ENCODE measurements around the gene CC2D2B.
"Not testable (repeated sequence)": the region's sequence is repeated elsewhere in the genome, so short reads cannot be mapped to it uniquely, and the experiment has no call there.

The CC2D2B gene

DNA sequence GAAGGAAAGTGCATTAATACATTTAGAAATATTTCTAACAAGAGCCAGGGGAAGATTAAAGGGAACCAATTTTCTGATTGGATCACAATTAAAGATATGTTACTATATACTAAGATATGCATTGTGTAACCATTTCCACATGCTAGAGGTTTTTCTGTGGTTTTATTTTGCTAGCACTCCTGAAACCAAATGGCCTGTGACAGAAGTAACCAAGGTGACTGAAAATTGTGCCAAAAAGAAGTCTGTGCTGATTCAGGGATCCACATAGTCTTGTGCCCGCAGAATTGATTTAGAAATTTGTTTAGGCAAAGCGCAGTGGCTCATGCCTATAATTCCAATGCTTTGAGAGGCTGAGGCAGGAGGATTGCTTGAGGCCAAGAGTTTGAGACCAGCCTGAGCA, 1.8 kb downstream of the CC2D2B start:
- no peak for DNase-seq

GRCh38 chr10:95916039-95916438, 8.3 kb downstream of the CC2D2B start:
- DNase-seq, result not testable (repeated sequence)

DNA sequence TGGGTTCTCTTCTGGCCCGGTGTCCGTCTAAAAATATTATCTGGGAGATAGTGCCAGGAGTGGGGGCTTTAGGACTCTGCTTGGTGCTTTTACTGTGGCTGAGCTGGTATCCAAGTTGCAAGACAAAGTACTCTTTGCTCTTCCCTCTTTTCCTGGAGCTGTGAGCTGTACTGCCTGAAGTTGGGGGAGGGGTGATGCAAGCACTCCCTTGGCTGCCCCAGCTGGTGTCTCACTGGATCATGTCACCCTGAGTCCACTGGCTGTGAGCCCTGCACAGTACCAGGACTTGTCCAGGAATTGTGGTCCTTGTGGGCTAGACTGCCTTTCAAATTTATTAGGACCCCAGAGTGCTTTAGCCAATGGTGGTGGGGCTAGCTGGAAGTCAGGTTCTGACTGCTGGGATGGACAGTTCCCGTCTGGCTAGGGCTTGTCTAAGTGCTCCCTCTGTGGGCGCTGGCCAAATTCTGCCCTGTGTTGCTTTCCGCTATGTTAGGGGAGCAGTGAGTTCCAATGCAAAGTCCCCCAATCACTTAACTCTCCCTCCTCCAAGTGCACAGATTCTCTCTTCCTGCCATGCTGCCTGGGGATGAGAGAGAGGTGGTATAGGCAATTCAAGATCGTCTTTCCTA, 13.1 kb downstream of the CC2D2B start:
- DNase-seq, result no peak

GRCh38 chr10:95925033-95925432, 17.3 kb downstream of the CC2D2B start:
- no peak for DNase-seq

DNA sequence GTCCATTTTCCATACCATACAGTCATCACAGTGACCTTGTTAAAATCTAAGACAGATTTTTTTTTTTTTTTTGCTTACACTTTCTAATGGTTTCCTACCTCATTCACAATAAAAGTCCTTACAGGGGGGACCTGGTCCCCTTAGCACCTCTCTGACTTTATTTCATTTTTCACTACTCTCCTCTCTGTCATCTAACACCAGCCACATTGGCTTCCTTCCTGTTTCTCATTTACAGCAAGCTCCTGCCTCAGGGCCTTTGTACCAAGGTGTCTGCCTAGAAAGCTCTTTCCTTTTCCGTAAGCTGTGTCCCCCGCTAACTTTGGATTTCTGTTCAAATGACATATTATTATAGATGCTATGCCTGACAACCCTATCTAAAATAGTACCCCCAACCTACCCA, 27.7 kb downstream of the CC2D2B start:
- DNase-seq, result no peak

- DNase-seq, result no peak
Observed at GRCh38 chr10:95941115-95941514, 33.3 kb downstream of the CC2D2B start.

DNA sequence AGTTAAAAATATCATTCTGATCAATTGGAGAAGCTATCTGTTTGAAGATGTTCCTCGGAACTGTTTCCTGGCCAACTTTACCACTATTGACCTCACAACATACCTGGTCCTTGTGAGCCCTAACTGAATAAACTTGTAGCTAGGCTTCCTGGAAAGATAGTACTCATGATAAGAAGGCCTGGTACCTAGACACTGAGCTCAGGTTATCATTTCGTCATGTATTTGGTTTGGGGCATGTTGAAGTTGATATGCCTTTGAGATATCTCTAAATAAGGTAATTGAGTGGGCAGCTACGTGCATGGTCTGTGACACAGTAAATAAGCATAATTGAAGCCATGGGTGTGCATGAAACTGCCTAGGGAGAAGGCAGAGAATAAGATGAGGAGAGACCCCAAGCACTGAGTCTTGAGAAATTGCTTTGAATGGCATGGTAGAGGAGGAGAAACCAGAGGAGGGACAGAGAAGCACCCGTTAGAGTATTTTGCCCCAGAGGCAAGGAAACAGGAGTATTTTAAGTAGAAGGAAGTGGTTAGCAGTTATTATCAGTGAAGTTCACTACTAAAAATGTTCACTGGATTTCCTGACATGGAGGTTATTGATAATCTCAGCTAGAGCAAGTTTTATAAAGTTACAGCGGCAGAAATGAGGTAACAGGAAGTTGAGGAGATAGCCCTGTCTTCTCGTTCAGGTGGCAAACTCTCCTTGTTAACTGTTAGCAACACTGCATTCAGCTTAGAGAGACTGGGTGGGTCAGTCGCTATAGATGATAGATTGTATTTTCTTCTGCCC, 55.6 kb downstream of the CC2D2B start:
- no peak for DNase-seq

GRCh38 chr10:95963991-95964389, 56.2 kb downstream of the CC2D2B start:
- DNase-seq, result no peak

- no peak for DNase-seq
Observed at GRCh38 chr10:95964756-95965155, 57.0 kb downstream of the CC2D2B start.

- no peak for DNase-seq
Observed at GRCh38 chr10:95976362-95977229, 68.8 kb downstream of the CC2D2B start.

- no peak for DNase-seq
Observed at GRCh38 chr10:95982200-95982599, 74.4 kb downstream of the CC2D2B start.

- no peak for DNase-seq
Observed at GRCh38 chr10:95987685-95988426, 80.1 kb downstream of the CC2D2B start.

DNA sequence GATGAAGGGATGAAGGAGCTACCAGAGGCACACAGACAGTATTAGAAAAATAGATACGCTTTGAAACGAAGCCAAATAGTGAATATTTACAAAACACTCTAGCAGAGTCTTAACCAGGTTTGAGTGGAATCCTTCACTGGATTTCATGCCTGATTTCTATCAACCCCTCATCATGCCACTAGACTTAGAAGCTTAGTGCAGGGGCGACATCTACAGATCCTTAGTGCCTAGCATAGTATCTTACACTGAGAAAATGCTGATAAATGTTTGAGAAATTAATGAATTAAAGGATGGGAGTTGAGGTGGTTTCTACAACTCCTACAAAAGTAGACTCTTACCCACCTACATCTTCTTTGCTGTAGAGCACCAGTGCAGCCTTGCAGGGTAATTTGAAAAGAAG, 80.9 kb downstream of the CC2D2B start:
- no peak for DNase-seq

GRCh38 chr10:95994376-95994775, 86.6 kb downstream of the CC2D2B start:
- not testable (repeated sequence) for DNase-seq

- no peak for DNase-seq
Observed at GRCh38 chr10:95998255-95998784, 90.5 kb downstream of the CC2D2B start.

DNA sequence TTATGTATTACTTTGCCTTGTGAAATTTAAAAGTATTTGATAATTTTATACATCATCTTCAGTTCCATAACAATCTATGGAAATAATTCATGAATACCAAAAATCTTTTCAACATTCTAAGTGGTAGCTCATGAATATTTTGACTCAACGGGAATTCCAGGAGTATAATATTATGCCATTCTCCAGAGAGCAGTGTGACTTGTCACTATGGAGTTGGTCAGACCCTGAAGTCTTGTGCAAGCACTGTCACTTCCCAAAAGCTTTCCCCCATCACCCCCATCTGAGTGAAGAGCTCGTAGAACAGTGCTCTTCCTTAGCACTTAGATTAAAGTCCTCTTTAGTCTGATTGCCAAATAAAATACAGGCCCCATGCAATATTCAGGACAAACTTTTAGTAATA, 106.2 kb downstream of the CC2D2B start:
- DNase-seq, result no peak

GRCh38 chr10:96014473-96015102, 106.8 kb downstream of the CC2D2B start:
- no peak for DNase-seq

DNA sequence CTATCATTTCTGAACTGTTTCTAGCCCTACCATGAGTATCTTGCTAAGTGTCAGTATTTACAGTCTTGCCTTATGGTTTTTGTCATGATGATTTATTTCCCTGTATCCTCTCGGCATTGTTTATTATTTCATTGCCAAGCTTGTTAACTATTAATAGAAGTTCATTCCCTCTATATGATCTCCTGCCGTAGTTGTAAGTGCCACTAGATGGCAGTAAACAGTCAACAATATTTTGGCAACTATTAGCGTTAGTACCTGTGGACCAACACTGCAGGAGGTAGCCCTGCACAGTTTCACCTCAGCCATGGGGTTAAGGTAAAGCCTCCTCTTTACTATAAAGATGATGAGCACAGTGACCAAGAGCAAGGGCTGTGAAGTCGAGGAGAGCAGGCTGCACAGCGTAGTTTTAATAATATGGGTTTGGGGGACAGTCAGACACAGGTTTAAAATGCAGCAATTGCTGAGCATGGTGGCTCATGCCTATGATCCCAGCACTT, 109.5 kb downstream of the CC2D2B start:
- peak; percentile 23 for DNase-seq

- no peak for DNase-seq
Observed at GRCh38 chr10:96021332-96021731, 113.6 kb downstream of the CC2D2B start.

DNA sequence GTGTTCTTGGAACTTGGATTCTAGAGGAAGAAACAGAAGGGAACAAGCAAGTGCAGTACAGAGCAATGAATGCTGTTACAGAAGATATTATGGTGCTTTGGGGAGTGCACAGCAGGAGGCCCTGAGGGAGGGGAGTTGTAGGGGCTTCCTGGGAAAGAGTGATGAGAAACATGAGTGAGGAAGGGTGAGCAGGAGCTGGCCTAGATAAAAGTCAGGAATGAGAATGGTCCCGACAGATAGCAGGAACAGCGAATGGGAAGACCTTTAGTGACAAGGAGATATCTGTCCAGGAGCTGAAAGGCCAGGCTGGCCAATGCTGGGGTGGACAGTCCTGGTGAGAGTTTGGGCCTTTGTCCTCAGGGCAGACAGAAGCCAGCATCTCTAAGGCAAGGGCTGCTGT, 115.0 kb downstream of the CC2D2B start:
- DNase-seq, result no peak

- DNase-seq, result no peak
Observed at GRCh38 chr10:96023168-96023567, 115.4 kb downstream of the CC2D2B start.

- DNase-seq, result no peak
Observed at GRCh38 chr10:96025566-96025965, 117.8 kb downstream of the CC2D2B start.
